Measurements from ENCODE around the gene RANBP6. TPM values are rescaled to one million over a fixed set of nuclear protein-coding genes. Genes with fewer than 3 reads are reported as not detected.

The RANBP6 gene
- total RNA-seq, 1 experiment from 2014 or later: 20.1 TPM

DNA sequence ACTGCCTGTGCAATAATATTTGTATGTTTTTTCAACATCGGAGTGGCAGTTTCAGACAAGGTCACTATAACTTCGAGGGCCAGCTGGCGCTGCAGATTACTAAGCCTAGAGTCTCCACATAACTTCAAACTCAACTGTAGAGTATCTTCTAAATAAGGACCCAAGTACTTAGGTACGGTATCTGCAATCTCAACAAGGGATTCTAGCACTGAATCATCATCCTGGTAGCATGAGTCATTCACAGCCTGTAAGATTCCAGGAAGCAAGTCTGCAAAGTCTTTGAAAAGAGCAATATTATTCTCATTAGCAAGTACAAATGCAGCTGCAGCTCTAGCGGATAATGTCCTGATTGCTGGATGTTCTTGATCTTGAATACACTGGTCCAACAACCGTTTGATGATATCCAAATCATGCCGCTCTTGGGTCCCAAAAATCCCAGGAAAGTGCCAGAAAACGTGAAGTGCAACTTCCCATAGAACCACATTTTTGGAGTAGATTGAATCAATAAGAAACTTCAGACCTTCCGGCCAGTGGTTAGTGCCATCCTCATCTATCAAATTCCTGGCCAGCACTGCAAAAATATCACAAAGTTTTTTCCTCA lies 654 bp downstream of the RANBP6 start:
- POLR2A ChIA-PET (ENCODE audit: low non-redundant PET): no interaction called here
- Histone ChIP-seq H3K4me1 (ENCODE audit: insufficient read depth, low read length, poor library complexity, severe bottlenecking) (peaks cover 10% of the 10 kb centered on the region), H3K36me3 (ENCODE audit: insufficient read depth, low read length, poor library complexity, severe bottlenecking) (peaks cover 15% of the 10 kb centered on the region), H3K4me3 (ENCODE audit: low read depth, low read length, poor library complexity, severe bottlenecking) (peak overlapping the region; percentile 67), H3K27me3 (replicated peaks; ENCODE audit: insufficient read depth, low read depth, low read length, poor library complexity) (no peaks in the 10 kb centered on the region), H3K9me3 (ENCODE audit: low read depth, low read length, poor library complexity, severe bottlenecking) (no peaks in the 10 kb centered on the region), H3K27ac (ENCODE audit: low read depth, low read length, poor library complexity, severe bottlenecking) (peak overlapping the region; percentile 80)
- no peak for TF ChIP-seq EZH2 (IDR thresholded peaks at IDR 0.05; ENCODE audit: borderline replicate concordance, low read depth, low read length, poor library complexity, severe bottlenecking)
- TF ChIP-seq, protein P1, sequence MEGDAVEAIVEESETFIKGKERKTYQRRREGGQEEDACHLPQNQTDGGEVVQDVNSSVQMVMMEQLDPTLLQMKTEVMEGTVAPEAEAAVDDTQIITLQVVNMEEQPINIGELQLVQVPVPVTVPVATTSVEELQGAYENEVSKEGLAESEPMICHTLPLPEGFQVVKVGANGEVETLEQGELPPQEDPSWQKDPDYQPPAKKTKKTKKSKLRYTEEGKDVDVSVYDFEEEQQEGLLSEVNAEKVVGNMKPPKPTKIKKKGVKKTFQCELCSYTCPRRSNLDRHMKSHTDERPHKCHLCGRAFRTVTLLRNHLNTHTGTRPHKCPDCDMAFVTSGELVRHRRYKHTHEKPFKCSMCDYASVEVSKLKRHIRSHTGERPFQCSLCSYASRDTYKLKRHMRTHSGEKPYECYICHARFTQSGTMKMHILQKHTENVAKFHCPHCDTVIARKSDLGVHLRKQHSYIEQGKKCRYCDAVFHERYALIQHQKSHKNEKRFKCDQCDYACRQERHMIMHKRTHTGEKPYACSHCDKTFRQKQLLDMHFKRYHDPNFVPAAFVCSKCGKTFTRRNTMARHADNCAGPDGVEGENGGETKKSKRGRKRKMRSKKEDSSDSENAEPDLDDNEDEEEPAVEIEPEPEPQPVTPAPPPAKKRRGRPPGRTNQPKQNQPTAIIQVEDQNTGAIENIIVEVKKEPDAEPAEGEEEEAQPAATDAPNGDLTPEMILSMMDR (conservative IDR thresholded peaks at IDR 0.05; ENCODE audit: low read depth, low read length): no peak
- intact Hi-C loops (cut with micrococcal nuclease; ENCODE audit: unreplicated experiment): no loop called here
- CTCF ChIA-PET: no interaction called here
- peak; percentile 32 for DNase-seq (ENCODE audit: low spot score)
- TSS peak; percentile 48 for BruUV-seq (replicated peaks)

DNA sequence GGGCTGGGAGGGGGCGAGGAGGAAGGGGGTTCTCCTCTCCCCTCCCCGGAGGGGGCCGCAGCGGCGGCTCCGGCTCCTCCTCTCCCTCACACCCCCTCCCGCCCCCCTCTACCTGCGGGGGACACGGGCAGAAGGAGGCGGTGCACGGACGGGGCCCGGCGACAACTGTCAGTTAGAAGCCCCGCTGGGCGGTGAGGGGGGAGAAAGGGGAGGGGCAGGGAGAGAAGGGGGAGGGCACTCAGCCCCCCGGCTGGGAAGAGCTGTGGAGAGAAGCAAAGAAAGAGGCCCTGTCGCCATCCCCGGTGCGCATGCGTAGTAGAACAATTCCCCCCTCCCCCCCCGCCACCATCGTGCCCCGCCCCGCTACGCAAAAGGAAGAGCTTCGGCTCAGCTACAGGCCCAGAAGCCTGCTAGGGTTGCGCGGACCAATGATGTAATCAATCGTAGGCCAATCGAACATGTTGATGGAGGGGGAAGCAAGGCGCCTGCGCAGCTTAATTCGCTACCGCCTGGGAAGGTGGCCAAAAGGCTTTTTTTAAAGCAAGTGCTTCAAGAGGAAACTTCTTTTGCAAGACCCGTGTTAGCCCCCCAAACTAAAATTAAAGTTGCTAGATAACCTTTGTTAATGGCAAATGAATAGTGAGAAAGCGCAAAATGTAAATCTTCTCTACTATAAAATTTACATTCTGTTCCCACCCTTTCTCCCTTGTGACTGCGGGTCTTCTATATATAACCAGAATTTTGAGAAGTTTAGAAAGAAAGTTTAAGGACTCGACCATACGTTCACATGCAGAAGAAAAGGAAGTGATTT lies 7.0 kb downstream of the RANBP6 start:
- H3K27me3 ChIP-seq (replicated peaks; ENCODE audit: insufficient read depth, low read depth, low read length, poor library complexity): no peaks in the 10 kb centered on the region
- H3K27ac ChIP-seq (ENCODE audit: low read depth, low read length, poor library complexity, severe bottlenecking): peak overlapping the region; percentile 82
- H3K36me3 ChIP-seq (ENCODE audit: insufficient read depth, low read length, poor library complexity, severe bottlenecking): peaks cover 9% of the 10 kb centered on the region
- no peaks in the 10 kb centered on the region for H3K9me3 ChIP-seq (ENCODE audit: low read depth, low read length, poor library complexity, severe bottlenecking)
- intact Hi-C loops (cut with micrococcal nuclease; ENCODE audit: unreplicated experiment): loop anchor here (5.0 kb wide), 1 partner anchor 381 kb away; the partner anchor contains the start of gene RIC1
- TF ChIP-seq, protein P1 (conservative IDR thresholded peaks at IDR 0.05; ENCODE audit: low read depth, low read length): no peak
- TF ChIP-seq EZH2 (IDR thresholded peaks at IDR 0.05; ENCODE audit: borderline replicate concordance, low read depth, low read length, poor library complexity, severe bottlenecking): no peak
- CTCF ChIA-PET: interaction anchor here (0.5 kb wide), 1 partner anchor 728 kb away, joined by 3 read pairs; no protein-coding TSS in a partner anchor
- BruUV-seq (replicated peaks): no TSS peak
- POLR2A ChIA-PET (ENCODE audit: low non-redundant PET): interaction anchor here (0.6 to 0.7 kb wide), 2 partner anchors 176 to 210 kb away, joined by 8 to 11 read pairs; no protein-coding TSS in a partner anchor
- peaks cover 15% of the 10 kb centered on the region for H3K4me1 ChIP-seq (ENCODE audit: insufficient read depth, low read length, poor library complexity, severe bottlenecking)
- H3K4me3 ChIP-seq (ENCODE audit: low read depth, low read length, poor library complexity, severe bottlenecking): peak overlapping the region; percentile 86
- DNase-seq (ENCODE audit: low spot score): peak; percentile 98

DNA sequence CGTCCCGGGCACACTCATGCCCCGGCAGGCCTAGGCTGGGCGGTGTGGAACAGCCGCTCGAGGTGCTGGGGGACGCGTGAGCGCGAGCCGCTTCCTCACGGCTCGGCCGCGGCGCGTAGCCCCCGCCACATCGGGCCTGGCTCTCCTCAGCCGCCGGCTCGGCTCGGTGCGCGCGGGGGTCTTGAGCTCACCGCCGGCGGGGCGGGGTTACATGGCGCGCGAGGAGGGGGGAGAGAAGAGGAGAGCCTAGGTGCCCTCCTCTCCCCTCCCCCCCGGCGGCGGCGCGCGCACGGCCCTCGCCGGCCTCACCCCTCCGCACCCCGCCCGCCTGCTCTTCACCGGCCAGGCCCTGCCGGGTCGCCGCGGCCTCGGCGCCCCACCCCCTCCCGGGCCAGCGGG lies 7.7 kb downstream of the RANBP6 start:
- DNase-seq (ENCODE audit: low spot score): peak; percentile 80
- H3K27ac ChIP-seq (ENCODE audit: low read depth, low read length, poor library complexity, severe bottlenecking): peak overlapping the region; percentile 82
- intact Hi-C loops (cut with micrococcal nuclease; ENCODE audit: unreplicated experiment): loop anchor here (5.0 kb wide), 1 partner anchor 380 kb away; the partner anchor contains the start of gene RIC1

More for the DNA sequence above, 7.7 kb downstream of the RANBP6 start:
- Histone ChIP-seq H3K36me3 (ENCODE audit: insufficient read depth, low read length, poor library complexity, severe bottlenecking) (peaks cover 3% of the 10 kb centered on the region), H3K4me3 (ENCODE audit: low read depth, low read length, poor library complexity, severe bottlenecking) (peak overlapping the region; percentile 86), H3K9me3 (ENCODE audit: low read depth, low read length, poor library complexity, severe bottlenecking) (no peaks in the 10 kb centered on the region), H3K4me1 (ENCODE audit: insufficient read depth, low read length, poor library complexity, severe bottlenecking) (peaks cover 14% of the 10 kb centered on the region), H3K27me3 (replicated peaks; ENCODE audit: insufficient read depth, low read depth, low read length, poor library complexity) (no peaks in the 10 kb centered on the region)
- BruUV-seq (replicated peaks): no TSS peak
- CTCF ChIA-PET: no interaction called here
- POLR2A ChIA-PET (ENCODE audit: low non-redundant PET): no interaction called here
- TF ChIP-seq, protein P1 (conservative IDR thresholded peaks at IDR 0.05; ENCODE audit: low read depth, low read length): no peak
- no peak for TF ChIP-seq EZH2 (IDR thresholded peaks at IDR 0.05; ENCODE audit: borderline replicate concordance, low read depth, low read length, poor library complexity, severe bottlenecking)
